GM10266 (cell line): ENCODE results near the gene HOXB13.

Experiments
- DNase-seq: peaks from one replicate; pipeline ENCODE4 v3.0.0; 2012; ENCODE audit errors: extremely low spot score
- CTCF ChIP-seq: IDR thresholded peaks from 2 replicates; pipeline ENCODE4 v1.5.1; 2012; ENCODE audit warnings: mild to moderate bottlenecking, low read depth; ENCODE audit not compliant: control insufficient read depth, insufficient read depth; ENCODE audit errors: missing control alignments

Gene HOXB13

GRCh38 chr17:48728232-48729231 is at the start of gene HOXB13:
HOXB13 (minus strand) TSS chr17:48728750; CDS start chr17:48728593, 157 bp downstream.
- no peak for TF ChIP-seq CTCF
- no peak for DNase-seq

- DNase-seq = no peak
- no peak for TF ChIP-seq CTCF
Measured at GRCh38 chr17:48776602-48777001, 48.1 kb upstream of the HOXB13 start.

- TF ChIP-seq CTCF = no peak
- no peak for DNase-seq
Measured at GRCh38 chr17:48773245-48773644, 44.7 kb upstream of the HOXB13 start.

GRCh38 chr17:48770954-48771353 is 42.4 kb upstream of the HOXB13 start:
- no peak for TF ChIP-seq CTCF
- no peak for DNase-seq

GRCh38 chr17:48769009-48769675 is 40.6 kb upstream of the HOXB13 start:
- DNase-seq = no peak

GRCh38 chr17:48767263-48767774 is 38.8 kb upstream of the HOXB13 start:
- DNase-seq = peak; percentile 2
- TF ChIP-seq CTCF = no peak

More at GRCh38 chr17:48769009-48769675, 40.6 kb upstream of the HOXB13 start:
- TF ChIP-seq CTCF = no peak
